ENCODE results near the gene GSN.

Gene GSN

GRCh38 chr9:121344184-121344583, 76.2 kb downstream of the GSN start:
- Histone ChIP-seq H3K9me3 (no peaks in the 10 kb centered on the region), H3K27me3 (no peaks in the 10 kb centered on the region), H3K4me1 (no peaks in the 10 kb centered on the region; the same call in 1 of the 2 replicates), H3K4me3 (ENCODE audit: low read depth, low read length) (no peak overlapping the region), H3K36me3 (peaks cover 20% of the 10 kb centered on the region)
- no peak for TF ChIP-seq CTCF (IDR thresholded peaks at IDR 0.05; ENCODE audit: low read depth, low read length)
- no peak for DNase-seq

- DNase-seq = no peak
- Histone ChIP-seq H3K9me3 (no peaks in the 10 kb centered on the region), H3K36me3 (peaks cover 20% of the 10 kb centered on the region), H3K27me3 (no peaks in the 10 kb centered on the region), H3K4me3 (ENCODE audit: low read depth, low read length) (no peak overlapping the region), H3K4me1 (no peaks in the 10 kb centered on the region; the same call in 1 of the 2 replicates)
- no peak for TF ChIP-seq CTCF (IDR thresholded peaks at IDR 0.05; ENCODE audit: low read depth, low read length)
Observed at GRCh38 chr9:121345070-121345469, 77.1 kb downstream of the GSN start.

- H3K4me1 ChIP-seq = peaks cover 8% of the 10 kb centered on the region
- no peak for DNase-seq
- no peak for TF ChIP-seq CTCF (IDR thresholded peaks at IDR 0.05; ENCODE audit: low read depth, low read length)
- H3K4me3 ChIP-seq (ENCODE audit: low read depth, low read length) = no peak overlapping the region
- H3K27me3 ChIP-seq = no peaks in the 10 kb centered on the region
- H3K9me3 ChIP-seq = no peaks in the 10 kb centered on the region
- H3K36me3 ChIP-seq = peaks cover 18% of the 10 kb centered on the region
Observed at GRCh38 chr9:121348221-121348620, 80.3 kb downstream of the GSN start.

GRCh38 chr9:121349009-121349408, 81.0 kb downstream of the GSN start:
- Histone ChIP-seq H3K36me3 (peaks cover 15% of the 10 kb centered on the region), H3K4me3 (ENCODE audit: low read depth, low read length) (no peak overlapping the region), H3K27me3 (no peaks in the 10 kb centered on the region), H3K4me1 (peaks cover 8% of the 10 kb centered on the region), H3K9me3 (no peaks in the 10 kb centered on the region)
- no peak for DNase-seq
- no peak for TF ChIP-seq CTCF (IDR thresholded peaks at IDR 0.05; ENCODE audit: low read depth, low read length)

- peaks cover 8% of the 10 kb centered on the region for H3K4me1 ChIP-seq
- no peaks in the 10 kb centered on the region for H3K27me3 ChIP-seq
- H3K9me3 ChIP-seq = no peaks in the 10 kb centered on the region
- H3K36me3 ChIP-seq = peaks cover 16% of the 10 kb centered on the region
- DNase-seq = no peak
- no peak for TF ChIP-seq CTCF (IDR thresholded peaks at IDR 0.05; ENCODE audit: low read depth, low read length)
- no peak overlapping the region for H3K4me3 ChIP-seq (ENCODE audit: low read depth, low read length)
Observed at GRCh38 chr9:121350036-121350435, 82.1 kb downstream of the GSN start.

- Histone ChIP-seq H3K36me3 (peaks cover 15% of the 10 kb centered on the region), H3K27me3 (no peaks in the 10 kb centered on the region), H3K9me3 (no peaks in the 10 kb centered on the region), H3K4me3 (ENCODE audit: low read depth, low read length) (no peak overlapping the region), H3K4me1 (peaks cover 8% of the 10 kb centered on the region)
- peak; percentile 52 for DNase-seq
- TF ChIP-seq CTCF (IDR thresholded peaks at IDR 0.05; ENCODE audit: low read depth, low read length) = no peak
Observed at GRCh38 chr9:121350993-121351561, 83.1 kb downstream of the GSN start.
